OCI-LY3 (cell line): ENCODE measurements around the gene SPECC1.

Source experiments
- CTCF ChIP-seq: fragments of 200-600, 300-600 bp; sonication (generic); IDR thresholded peaks from 2 replicates; pipeline ENCODE4 v1.5.1; 2014; ENCODE audit warnings: antibody characterized with exemption, low read length, low read depth
- EZH2phosphoT487 ChIP-seq: fragments of 200-600 bp; shearing (Covaris generic); IDR thresholded peaks from 2 replicates; pipeline ENCODE4 v1.6.1; 2018; ENCODE audit warnings: antibody characterized with exemption, mixed run types, low read depth

GRCh38 chr17:20074489-20074888, 65.3 kb downstream of the SPECC1 start:
- TF ChIP-seq CTCF (no peak), EZH2phosphoT487 (no peak)
